DOHH2 (cell line): Measurements from ENCODE around the gene R3HDML.

Experiments used
- H3F3A ChIP-seq: fragments of 200-600 bp; sonication (generic), shearing (Covaris generic); 2 replicates; pipeline ENCODE4 v1.6.0; 2016; ENCODE audit warnings: antibody characterized with exemption, mild to moderate bottlenecking; ENCODE audit not compliant: control insufficient read depth, insufficient read depth
- H3K27ac ChIP-seq: fragments of 200-600 bp; sonication (generic); 2 replicates; pipeline ENCODE4 v1.5.1; 2014; ENCODE audit warnings: low read depth, mild to moderate bottlenecking, low read length, moderate library complexity
- H3K27me3 ChIP-seq: fragments of 200-600 bp; sonication (generic); 2 replicates; pipeline ENCODE4 v1.6.1; 2014; ENCODE audit warnings: mild to moderate bottlenecking, low read length, mixed read lengths; ENCODE audit not compliant: control insufficient read depth
- H3K36me3 ChIP-seq: fragments of 200-600 bp; sonication (generic); 2 replicates; pipeline ENCODE4 v1.6.1; 2014; ENCODE audit warnings: mild to moderate bottlenecking, low read length, moderate library complexity, mixed read lengths; ENCODE audit not compliant: control insufficient read depth
- H3K4me1 ChIP-seq: fragments of 200-600 bp; sonication (generic); 2 replicates; pipeline ENCODE4 v1.6.1; 2014; ENCODE audit warnings: mild to moderate bottlenecking, low read length, mixed read lengths; ENCODE audit not compliant: control insufficient read depth
- H3K4me2 ChIP-seq: fragments of 200-600 bp; sonication (generic); 2 replicates; pipeline ENCODE4 v1.6.0; 2014; ENCODE audit warnings: mild to moderate bottlenecking, low read length, moderate library complexity
- H3K4me3 ChIP-seq: fragments of 200-600 bp; sonication (generic); 2 replicates; pipeline ENCODE4 v1.5.1; 2014; ENCODE audit warnings: mild to moderate bottlenecking, low read length, mixed read lengths
- H3K79me2 ChIP-seq: fragments of 200-600 bp; sonication (generic); 2 replicates; pipeline ENCODE4 v1.6.1; 2014; ENCODE audit warnings: mild to moderate bottlenecking, low read length, mixed read lengths; ENCODE audit not compliant: control insufficient read depth
- H3K9me2 ChIP-seq: fragments of 200-600 bp; sonication (generic); replicated peaks from 2 replicates; pipeline ENCODE4 v1.6.1; 2014; ENCODE audit warnings: mild to moderate bottlenecking, low read length, mixed read lengths; ENCODE audit not compliant: control insufficient read depth
- H3K9me3 ChIP-seq: fragments of 200-600 bp; sonication (generic); 2 replicates; pipeline ENCODE4 v1.6.1; 2014; ENCODE audit warnings: antibody characterized with exemption, low read length, mixed read lengths; ENCODE audit not compliant: control insufficient read depth, insufficient read depth
- H4K20me1 ChIP-seq: fragments of 200-600 bp; sonication (generic); 2 replicates; pipeline ENCODE4 v1.6.0; 2014; ENCODE audit warnings: low read depth, mild to moderate bottlenecking, antibody characterized with exemption, low read length, moderate library complexity; ENCODE audit not compliant: control insufficient read depth, insufficient read depth
- CTCF ChIP-seq: fragments of 200-600 bp; sonication (generic); IDR thresholded peaks from one replicate; pipeline ENCODE4 v1.5.1; 2014; ENCODE audit warnings: antibody characterized with exemption, mild to moderate bottlenecking, low read depth, low read length; ENCODE audit not compliant: poor library complexity, severe bottlenecking
- EZH2phosphoT487 ChIP-seq: fragments of 200-600 bp; sonication (generic); IDR thresholded peaks from 2 replicates; pipeline ENCODE4 v1.6.1; 2017; ENCODE audit warnings: borderline replicate concordance, mild to moderate bottlenecking, antibody characterized with exemption, low read length, moderate library complexity, mixed read lengths

R3HDML gene

GRCh38 chr20:44306927-44307326 is 29.9 kb upstream of the R3HDML start:
- H3K9me2 ChIP-seq, result no peaks in the 10 kb centered on the region
- H3K79me2 ChIP-seq, result peaks cover 15% of the 10 kb centered on the region
- H3K27me3 ChIP-seq, result no peaks in the 10 kb centered on the region
- no peaks in the 10 kb centered on the region for H4K20me1 ChIP-seq
- H3K4me2 ChIP-seq, result no peak overlapping the region
- no peaks in the 10 kb centered on the region for H3K36me3 ChIP-seq
- H3K4me3 ChIP-seq, result no peak overlapping the region
- H3K9me3 ChIP-seq, result no peaks in the 10 kb centered on the region
- TF ChIP-seq CTCF, result no peak
- TF ChIP-seq EZH2phosphoT487, result no peak
- H3K4me1 ChIP-seq, result peaks cover 12% of the 10 kb centered on the region
- no peaks in the 10 kb centered on the region for H3F3A ChIP-seq
- H3K27ac ChIP-seq, result no peak overlapping the region

- H3K79me2 ChIP-seq, result peaks cover 15% of the 10 kb centered on the region
- H3K27ac ChIP-seq, result no peak overlapping the region
- TF ChIP-seq EZH2phosphoT487, result no peak
- no peak for TF ChIP-seq CTCF
- no peaks in the 10 kb centered on the region for H3K9me2 ChIP-seq
- H3K4me1 ChIP-seq, result peaks cover 12% of the 10 kb centered on the region
- H3K4me2 ChIP-seq, result peak overlapping the region; percentile 93
- no peaks in the 10 kb centered on the region for H3F3A ChIP-seq
- peak overlapping the region; percentile 88 for H3K4me3 ChIP-seq
- no peaks in the 10 kb centered on the region for H4K20me1 ChIP-seq
- no peaks in the 10 kb centered on the region for H3K27me3 ChIP-seq
- no peaks in the 10 kb centered on the region for H3K9me3 ChIP-seq
- no peaks in the 10 kb centered on the region for H3K36me3 ChIP-seq
Observed at GRCh38 chr20:44309763-44310663, 26.8 kb upstream of the R3HDML start.

- Histone ChIP-seq H3K9me3 (no peaks in the 10 kb centered on the region), H3F3A (no peaks in the 10 kb centered on the region), H3K27me3 (no peaks in the 10 kb centered on the region), H3K27ac (no peak within 1 kb of the TSS), H4K20me1 (no peaks in the 10 kb centered on the region), H3K36me3 (no peaks in the 10 kb centered on the region), H3K4me1 (peaks cover 12% of the 10 kb centered on the region), H3K79me2 (peaks cover 15% of the 10 kb centered on the region), H3K4me3 (peak within 1 kb of the TSS; percentile 88), H3K9me2 (no peaks in the 10 kb centered on the region), H3K4me2 (peak within 1 kb of the TSS; percentile 93)
- TF ChIP-seq EZH2phosphoT487 (no peak), CTCF (peak; percentile 93)
Observed at GRCh38 chr20:44310664-44311639, 25.9 kb upstream of the R3HDML start, which contains the start of gene FITM2. Gene FITM2, minus strand, starts transcription at chr20:44311202. Its CDS starts 54 bp downstream, at chr20:44311148.
